GM12892 (cell line): ENCODE measurements around the gene MAEA.

Experiments used
- POLR2A ChIP-seq: IDR thresholded peaks from 2 replicates; pipeline ENCODE4 v1.6.1; 2011; ENCODE audit warnings: low read depth, low read length, control low read depth
- POLR2AphosphoS5 ChIP-seq: IDR thresholded peaks from 2 replicates; pipeline ENCODE4 v1.6.1; 2011; ENCODE audit warnings: low read depth, low read length, control low read depth
- TAF1 ChIP-seq: IDR thresholded peaks from 2 replicates; pipeline ENCODE4 v1.6.1; 2011; ENCODE audit warnings: low read depth, mild to moderate bottlenecking, control low read depth, low read length, borderline replicate concordance

GRCh38 chr4:1358421-1359143, 68.9 kb downstream of the MAEA start:
- TF ChIP-seq POLR2A (no peak), TAF1 (no peak), POLR2AphosphoS5 (no peak)
